Stimulated activated naive B cell treated with anti-CD40 and anti-IgM and Interleukin-4, amounts not matched to agents 10 μg/mL and 1 μg/mL and 100 μg/mL, for 72 hours (primary cell): ENCODE data around the gene FREM3.
A peak's percentile ranks its signal among the peaks of the same experiment; 100 is the strongest.
"Not testable (repeated sequence)": the region's sequence is repeated elsewhere in the genome, so short reads cannot be mapped to it uniquely, and the experiment has no call there.

ENCODE experiments used
- ATAC-seq, 2 donors: fragments of 150-1000 bp; cut with Tn5 transposase; replicated peaks; 2 replicates each; pipeline ENCODE4 v1.10.0; 2021; ENCODE audit warnings: moderate library complexity in 1 of 2
- DNase-seq: peaks from one replicate; pipeline ENCODE4 v3.0.0; 2021
- H3K27ac Mint-ChIP-seq: one replicate; pipeline ENCODE4 v1.8.0; 2022; ENCODE audit warnings: mild to moderate bottlenecking, mixed read lengths
- H3K27me3 Mint-ChIP-seq, 2 donors: one replicate each; pipeline ENCODE4 v1.8.0; 2022; ENCODE audit warnings: mixed read lengths in 2 of 2
- H3K36me3 Mint-ChIP-seq, 2 donors: one replicate each; pipeline ENCODE4 v1.8.0; 2022; ENCODE audit warnings: mixed read lengths in 2 of 2, mild to moderate bottlenecking in 1 of 2
- H3K4me1 Mint-ChIP-seq, 2 donors: one replicate each; pipeline ENCODE4 v1.8.0; 2022; ENCODE audit warnings: mixed read lengths in 2 of 2, mild to moderate bottlenecking in 1 of 2
- H3K4me3 Mint-ChIP-seq, 2 donors: one replicate each; pipeline ENCODE4 v1.8.0; 2022; ENCODE audit warnings: mild to moderate bottlenecking in 2 of 2, mixed read lengths in 2 of 2, moderate library complexity in 1 of 2
- H3K9me3 Mint-ChIP-seq, 2 donors: one replicate each; pipeline ENCODE4 v1.8.0; 2022; ENCODE audit warnings: mixed read lengths in 2 of 2, mild to moderate bottlenecking in 1 of 2

The FREM3 gene

GRCh38 chr4:143531380-143531779 lies 169.1 kb downstream of the FREM3 start:
- H3K27me3 Mint-ChIP-seq, result no peaks in the 10 kb centered on the region
- ATAC-seq, result peak in 1 of 2 donors; percentile 29
- H3K36me3 Mint-ChIP-seq, result peaks cover 22 to 52% of the 10 kb centered on the region in 2 donors

GRCh38 chr4:143528046-143528445 lies 172.4 kb downstream of the FREM3 start:
- peaks cover 0 to 12% of the 10 kb centered on the region in 2 donors for H3K4me1 Mint-ChIP-seq
- ATAC-seq, H3K9me3 Mint-ChIP-seq, H3K27me3 Mint-ChIP-seq, DNase-seq, H3K4me3 Mint-ChIP-seq: not testable (repeated sequence)
- H3K27ac Mint-ChIP-seq, result peak overlapping the region; percentile 44
- peaks cover 27 to 55% of the 10 kb centered on the region in 2 donors for H3K36me3 Mint-ChIP-seq

More at GRCh38 chr4:143531380-143531779, 169.1 kb downstream of the FREM3 start:
- H3K9me3 Mint-ChIP-seq, result no peaks in the 10 kb centered on the region
- H3K27ac Mint-ChIP-seq, result no peak overlapping the region
- H3K4me1 Mint-ChIP-seq, result peaks cover 0 to 12% of the 10 kb centered on the region in 2 donors
- H3K4me3 Mint-ChIP-seq, result no peak overlapping the region
- DNase-seq, result no peak
